HepG2 (cell line): ENCODE data around the gene MTHFD1. TPM values are rescaled to one million over a fixed set of nuclear protein-coding genes. Genes with fewer than 3 reads are reported as not detected.

Source experiments
- ATF6 ChIP-seq: sonication (generic); formaldehyde crosslinking; conservative IDR thresholded peaks from 2 replicates; pipeline ENCODE4 v1.4.0; 2020; ENCODE audit warnings: missing genetic modification reagents
- DPF2 ChIP-seq: sonication (generic); formaldehyde crosslinking; IDR thresholded peaks from 2 replicates; pipeline ENCODE4 v1.4.0; 2020; ENCODE audit warnings: mild to moderate bottlenecking, low read depth, missing genetic modification reagents, borderline replicate concordance
- HMGXB4 ChIP-seq, 2 experiments: sonication (generic) in 1 of 2; formaldehyde crosslinking in 1 of 2; IDR thresholded peaks; 2 replicates each; pipeline versions ENCODE4 v1.4.0 to v1.6.1; 2018 to 2020; ENCODE audit warnings: missing genetic modification reagents in 2 of 2, borderline replicate concordance in 1 of 2, low read depth in 1 of 2, mild to moderate bottlenecking in 1 of 2, missing biosample characterization in 1 of 2
- IKZF1 ChIP-seq: fragments of 450-650 bp; IDR thresholded peaks from 2 replicates; pipeline ENCODE4 v1.7.1; 2016
- KAT2B ChIP-seq: fragments of 150-350 bp; IDR thresholded peaks from 2 replicates; pipeline ENCODE4 v1.6.1; 2014; ENCODE audit warnings: low read depth, low read length, borderline replicate concordance
- MBNL3 ChIP-seq: fragments of 250-450 bp; sonication (Bioruptor Pico); conservative IDR thresholded peaks from 2 replicates; pipeline ENCODE4 v1.8.0; 2022; ENCODE audit warnings: mild to moderate bottlenecking, inconsistent platforms
- MEIS2 ChIP-seq: sonication (generic); formaldehyde crosslinking; IDR thresholded peaks from 2 replicates; pipeline ENCODE4 v1.9.0; 2021; ENCODE audit warnings: mild to moderate bottlenecking, missing genetic modification reagents
- PHF21A ChIP-seq: sonication (generic); formaldehyde crosslinking; IDR thresholded peaks from 2 replicates; pipeline ENCODE4 v1.5.0; 2020; ENCODE audit warnings: mild to moderate bottlenecking, missing genetic modification reagents
- SYNCRIP ChIP-seq: fragments of 200-400 bp; formaldehyde crosslinking; IDR thresholded peaks from 2 replicates; pipeline ENCODE4 v1.6.1; 2018; ENCODE audit warnings: mild to moderate bottlenecking, low read depth, low read length; ENCODE audit not compliant: insufficient read depth
- ZNF234 ChIP-seq: sonication (generic); formaldehyde crosslinking; conservative IDR thresholded peaks from 2 replicates; pipeline ENCODE4 v1.5.1; 2020; ENCODE audit warnings: mild to moderate bottlenecking, missing genetic modification reagents
- ZNF460 ChIP-seq: sonication (generic); formaldehyde crosslinking; IDR thresholded peaks from 2 replicates; pipeline ENCODE4 v1.5.1; 2020; ENCODE audit warnings: missing genetic modification reagents, mild to moderate bottlenecking, borderline replicate concordance
- ZNF569 ChIP-seq: sonication (generic); formaldehyde crosslinking; IDR thresholded peaks from 2 replicates; pipeline ENCODE4 v1.5.0; 2020; ENCODE audit warnings: mild to moderate bottlenecking, missing genetic modification reagents, moderate library complexity, borderline replicate concordance
- ZNF639 ChIP-seq: conservative IDR thresholded peaks from 2 replicates; pipeline ENCODE4 v1.6.1; 2018; ENCODE audit warnings: missing genetic modification reagents
- ZNF792 ChIP-seq: IDR thresholded peaks from 2 replicates; pipeline ENCODE4 v1.6.1; 2016
- ZNF800 ChIP-seq: sonication (generic); formaldehyde crosslinking; IDR thresholded peaks from 2 replicates; pipeline ENCODE4 v1.4.0; 2020; ENCODE audit warnings: missing genetic modification reagents
- polyA plus RNA-seq, 8 experiments: library from polyadenylated mRNA; depleted of rRNA in 3 of 8; stranded (reverse) in 7 of 8; unstranded in 1 of 8; fragments of >200 nt; fragmentation: Illumina TruSeq in 4 of 8; extraction: Trizol in 4 of 8; gene quantifications; 2 replicates each; pipeline versions ENCODE4 v1.2.1 to v1.2.3, GENCODE V29; 2011 to 2016; ENCODE audit warnings: low read depth in 4 of 8, missing spikeins in 1 of 8, mixed read lengths in 1 of 8; ENCODE audit not compliant: insufficient read depth in 1 of 8
- total RNA-seq, 5 experiments: library from RNA; depleted of rRNA; stranded (reverse); fragments of >200 nt; fragmentation: Illumina TruSeq; extraction: Trizol; gene quantifications; 2 replicates each; pipeline ENCODE4 v1.2.3, GENCODE V29; 2016; ENCODE audit warnings: low read depth in 1 of 5
- TF ChIP-seq, protein P1 (sequence below): sonication (generic); formaldehyde crosslinking; IDR thresholded peaks from 2 replicates; pipeline ENCODE4 v1.5.1; 2020; ENCODE audit warnings: missing genetic modification reagents, mild to moderate bottlenecking, borderline replicate concordance
- TF ChIP-seq, protein P2 (sequence below): sonication (generic); formaldehyde crosslinking; conservative IDR thresholded peaks from 2 replicates; pipeline ENCODE4 v1.4.0; 2020; ENCODE audit warnings: missing genetic modification reagents

Gene MTHFD1
- total and polyA plus RNA-seq, 2 of the 13 experiments (the other 11 are each of a cell fraction or from before 2014, with no cell fraction given), result 31.0 to 106 TPM

DNA sequence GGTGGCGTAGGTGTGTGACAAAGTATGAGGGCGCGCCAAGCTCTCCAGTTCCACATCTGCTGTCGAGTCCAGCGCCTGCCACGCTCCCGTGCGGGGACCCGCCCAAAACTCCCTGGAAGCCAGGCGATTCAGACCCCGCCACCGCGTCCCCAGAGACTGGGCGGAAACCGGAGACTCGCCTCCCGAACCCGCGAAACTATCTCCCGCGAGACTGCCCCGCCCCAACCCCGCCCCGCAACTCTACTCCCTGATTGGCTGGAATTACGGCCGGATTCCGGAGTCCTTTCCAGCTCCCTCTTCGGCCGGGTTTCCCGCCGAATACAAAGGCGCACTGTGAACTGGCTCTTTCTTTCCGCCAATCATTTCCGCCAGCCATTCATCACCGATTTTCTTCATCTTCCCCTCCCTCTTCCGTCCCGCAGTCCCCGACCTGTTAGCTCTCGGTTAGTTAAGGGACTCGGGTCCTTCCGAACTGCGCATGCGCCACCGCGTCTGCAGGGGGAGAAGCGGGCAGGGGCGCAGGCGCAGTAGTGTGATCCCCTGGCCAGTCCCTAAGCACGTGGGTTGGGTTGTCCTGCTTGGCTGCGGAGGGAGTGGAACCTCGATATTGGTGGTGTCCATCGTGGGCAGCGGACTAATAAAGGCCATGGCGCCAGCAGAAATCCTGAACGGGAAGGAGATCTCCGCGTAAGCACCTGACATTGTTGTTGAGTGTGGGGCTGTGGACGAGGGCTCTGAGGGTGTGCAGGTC is at the start of gene MTHFD1 (continued):
- TF ChIP-seq, protein P1, sequence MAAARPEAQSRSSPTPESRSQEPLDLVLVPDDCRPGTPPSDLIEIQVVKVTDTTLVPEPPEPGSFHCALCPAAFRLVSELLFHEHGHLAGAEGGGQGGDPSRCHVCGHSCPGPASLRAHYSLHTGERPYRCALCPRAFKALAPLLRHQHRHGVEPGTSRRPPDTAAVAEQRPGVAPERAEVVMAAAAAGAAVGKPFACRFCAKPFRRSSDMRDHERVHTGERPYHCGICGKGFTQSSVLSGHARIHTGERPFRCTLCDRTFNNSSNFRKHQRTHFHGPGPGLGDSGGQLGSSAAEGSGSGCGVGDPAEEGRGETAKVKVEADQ (CRISPR knock-in tag), result peak; percentile 36; the same call in 1 of the 2 replicates
- TF ChIP-seq, protein P2, sequence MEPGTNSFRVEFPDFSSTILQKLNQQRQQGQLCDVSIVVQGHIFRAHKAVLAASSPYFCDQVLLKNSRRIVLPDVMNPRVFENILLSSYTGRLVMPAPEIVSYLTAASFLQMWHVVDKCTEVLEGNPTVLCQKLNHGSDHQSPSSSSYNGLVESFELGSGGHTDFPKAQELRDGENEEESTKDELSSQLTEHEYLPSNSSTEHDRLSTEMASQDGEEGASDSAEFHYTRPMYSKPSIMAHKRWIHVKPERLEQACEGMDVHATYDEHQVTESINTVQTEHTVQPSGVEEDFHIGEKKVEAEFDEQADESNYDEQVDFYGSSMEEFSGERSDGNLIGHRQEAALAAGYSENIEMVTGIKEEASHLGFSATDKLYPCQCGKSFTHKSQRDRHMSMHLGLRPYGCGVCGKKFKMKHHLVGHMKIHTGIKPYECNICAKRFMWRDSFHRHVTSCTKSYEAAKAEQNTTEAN (CRISPR knock-in tag), result peak; percentile 72; the same call in 1 of the 2 replicates
- TF ChIP-seq ZNF800 (CRISPR knock-in tag), result no peak
- no peak; the same call in 1 of the 2 replicates for TF ChIP-seq ZNF569
- peak; percentile 88 for TF ChIP-seq PHF21A
- no peak for TF ChIP-seq MBNL3
- no peak for TF ChIP-seq IKZF1
- TF ChIP-seq ZNF234, result no peak
- peak in 1 of 2 experiments; percentile 66; a peak in 1 of 4 replicates for TF ChIP-seq HMGXB4 (CRISPR knock-in tag; IDR thresholded peaks at IDR 0.05; ENCODE audit: borderline replicate concordance in 1 of 2, low read depth in 1 of 2)
- TF ChIP-seq SYNCRIP, result no peak
- TF ChIP-seq MEIS2 (CRISPR knock-in tag), result 0 out of 2 replicates have a peak, but pooled peaks have one; percentile 16
- TF ChIP-seq ZNF792, result peak; percentile 49; the same call in 1 of the 2 replicates
- TF ChIP-seq DPF2, result no peak
- TF ChIP-seq KAT2B, result no peak
- no peak for TF ChIP-seq ATF6 (CRISPR knock-in tag)
- TF ChIP-seq ZNF639 (CRISPR knock-in tag), result peak; percentile 57; the same call in 1 of the 2 replicates
- TF ChIP-seq ZNF460, result no peak
